Ovary (tissue), 9 donors: ENCODE data around the gene ZNF497. TPM values are rescaled to one million over a fixed set of nuclear protein-coding genes. Genes with fewer than 3 reads are reported as not detected.

ENCODE experiments used
- DNase-seq, 5 donors: peaks; one replicate each; pipeline ENCODE4 v3.0.0-alpha.2; 2019 to 2020
- H3K27ac ChIP-seq, 2 donors: fragments of 200-600 bp; one replicate each; pipeline versions ENCODE4 v1.5.1 to v1.8.0; 2019 to 2022
- H3K27me3 ChIP-seq: fragments of 200-600 bp; one replicate; pipeline ENCODE4 v1.8.0; 2022
- H3K36me3 ChIP-seq: fragments of 200-600 bp; sonication (generic); one replicate; pipeline ENCODE4 v1.5.1; 2019
- H3K4me1 ChIP-seq: one replicate; pipeline ENCODE4 v1.8.1; 2013; ENCODE audit warnings: mild to moderate bottlenecking, moderate library complexity; ENCODE audit not compliant: insufficient read depth
- H3K4me3 ChIP-seq: fragments of 200-600 bp; sonication (generic); one replicate; pipeline ENCODE4 v1.5.1; 2017
- H3K9me3 ChIP-seq, 2 donors: fragments of 200-600 bp in 1 of 2; sonication (generic) in 1 of 2; one replicate each; pipeline versions ENCODE4 v1.5.1 to v1.8.1; 2013 to 2019; ENCODE audit warnings: mild to moderate bottlenecking in 1 of 2, moderate library complexity in 1 of 2
- EP300 ChIP-seq: sonication (generic); formaldehyde crosslinking; IDR thresholded peaks from one replicate; pipeline ENCODE4 v1.6.1; 2017; ENCODE audit warnings: antibody characterized with exemption
- POLR2A ChIP-seq: fragments of 450-650 bp; IDR thresholded peaks from one replicate; pipeline ENCODE4 v1.6.1; 2017; ENCODE audit warnings: antibody characterized with exemption, mild to moderate bottlenecking, moderate library complexity
- WGBS, 3 donors: extraction: QIAGEN DNeasy Blood & Tissue Kit in 1 of 3; methylation state at CpG; one replicate each; pipeline versions ENCODE4 v1.1.5 to v1.1.7; 2013 to 2017; 5-methylcytosine and 5-hydroxymethylcytosine counted together
- intact Hi-C, 4 donors: fragments of 100-400 bp; cut with DNase I; formaldehyde crosslinking; loops; one replicate each; pipeline versions ENCODE4 v1.11.0 to v1.15.1; 2022 to 2023
- polyA plus RNA-seq, 2 donors: library from polyadenylated mRNA; stranded (reverse); fragments of 200-250 nt in 1 of 2; fragments of 350-450 nt in 1 of 2; fragmentation: Illumina TruSeq in 1 of 2; extraction: RNeasy Lipid Tissue Mini Kit (QIAGEN cat#74804) in 1 of 2; gene quantifications; one replicate each; pipeline ENCODE4 v1.2.3, GENCODE V29; 2013 to 2014
- total RNA-seq, 7 donors: library from RNA; depleted of rRNA in 2 of 7; stranded (reverse); fragments of >200 nt in 2 of 7; fragmentation: NEBNext Ultra II Directional in 3 of 7; extraction: Animal tissue kit (Norgen Biotek cat#: 25700) in 3 of 7; gene quantifications; one replicate each; pipeline versions ENCODE4 v1.1.0 to v1.2.4, GENCODE V29; 2016 to 2023
- TF ChIP-seq, protein P1 (sequence below), 3 donors: fragments of 450-650 bp in 2 of 3; fragments of 200-600 bp in 1 of 3; IDR thresholded peaks; one replicate each; pipeline versions ENCODE4 v1.5.1 to v1.8.0; 2016 to 2022; ENCODE audit warnings: antibody characterized with exemption in 3 of 3, mild to moderate bottlenecking in 1 of 3
- donor health status: DM: no; HTN: no; CAD: no; lungs with moderate emphysema.
- donor health status: DM: no; HTN: no; CAD: no.
- donor health status: Bipolar disorder and iron deficiency.
- donor health status: DM: yes; HTN: yes; CAD: no.
- donor health status: DM: no; HTN: no; CAD: no.
- donor health status: DM: yes; HTN: yes; CAD: no.

Gene ZNF497
- total and polyA plus RNA-seq, 9 donors, result 0.30 to 6.5 (median 3.2) TPM

DNA sequence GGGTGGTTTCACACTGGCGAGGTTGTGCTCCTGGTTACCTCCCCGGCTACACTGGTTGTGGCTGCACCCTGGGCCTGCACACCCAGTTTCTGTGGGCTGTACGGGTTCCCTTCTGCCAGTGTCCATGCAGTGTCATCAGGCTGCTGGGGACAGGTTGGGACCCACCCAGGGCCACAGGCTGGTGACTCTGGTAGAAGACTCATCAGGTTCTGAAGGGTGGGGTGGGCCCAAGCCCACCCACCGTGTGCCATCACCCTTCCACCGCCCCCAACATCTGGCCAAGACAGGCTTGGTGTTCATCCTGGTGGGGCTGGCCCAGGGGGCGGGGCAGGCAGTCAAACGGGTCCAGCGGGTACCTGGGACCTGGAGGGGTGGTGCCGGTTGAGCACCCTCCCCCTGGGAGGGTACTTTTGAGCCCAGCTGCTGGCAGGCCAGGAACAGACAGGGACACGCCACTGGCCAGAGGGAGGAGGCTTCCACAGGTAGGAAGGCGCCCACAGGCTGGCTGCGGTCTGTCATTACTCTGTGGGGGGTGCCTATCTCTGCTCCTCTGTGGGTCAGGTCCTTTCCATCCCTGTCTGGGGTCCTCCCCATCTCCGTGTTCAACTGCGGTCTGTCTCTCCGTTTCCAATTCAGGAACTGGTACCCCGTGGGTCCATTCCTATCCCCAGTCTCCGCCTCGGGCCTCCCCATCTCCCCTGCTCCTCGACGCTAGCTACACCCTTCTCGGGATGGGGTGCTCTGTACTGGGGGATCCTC is 32.8 kb upstream of the ZNF497 start, which contains the start of gene RNF225:
Gene RNF225, plus strand, starts transcription at position 437 of the 759 bp plus-strand sequence. CDS start 434 bp downstream, outside the sequence.
- Histone ChIP-seq H3K4me3 (no peak within 1 kb of the TSS), H3K9me3 (no peaks in the 10 kb centered on the region), H3K27ac (no peak within 1 kb of the TSS), H3K36me3 (no peaks in the 10 kb centered on the region), H3K4me1 (peaks cover 7% of the 10 kb centered on the region), H3K27me3 (peaks cover 5% of the 10 kb centered on the region)
- intact Hi-C loops, result no loop called here
- WGBS, 3 donors, result 24 to 27% (median 25%) methylated on average over 21 of the region's 21 CpGs
- DNase-seq, result peak in 1 of 5 donors; percentile 18
- TF ChIP-seq, protein P1, sequence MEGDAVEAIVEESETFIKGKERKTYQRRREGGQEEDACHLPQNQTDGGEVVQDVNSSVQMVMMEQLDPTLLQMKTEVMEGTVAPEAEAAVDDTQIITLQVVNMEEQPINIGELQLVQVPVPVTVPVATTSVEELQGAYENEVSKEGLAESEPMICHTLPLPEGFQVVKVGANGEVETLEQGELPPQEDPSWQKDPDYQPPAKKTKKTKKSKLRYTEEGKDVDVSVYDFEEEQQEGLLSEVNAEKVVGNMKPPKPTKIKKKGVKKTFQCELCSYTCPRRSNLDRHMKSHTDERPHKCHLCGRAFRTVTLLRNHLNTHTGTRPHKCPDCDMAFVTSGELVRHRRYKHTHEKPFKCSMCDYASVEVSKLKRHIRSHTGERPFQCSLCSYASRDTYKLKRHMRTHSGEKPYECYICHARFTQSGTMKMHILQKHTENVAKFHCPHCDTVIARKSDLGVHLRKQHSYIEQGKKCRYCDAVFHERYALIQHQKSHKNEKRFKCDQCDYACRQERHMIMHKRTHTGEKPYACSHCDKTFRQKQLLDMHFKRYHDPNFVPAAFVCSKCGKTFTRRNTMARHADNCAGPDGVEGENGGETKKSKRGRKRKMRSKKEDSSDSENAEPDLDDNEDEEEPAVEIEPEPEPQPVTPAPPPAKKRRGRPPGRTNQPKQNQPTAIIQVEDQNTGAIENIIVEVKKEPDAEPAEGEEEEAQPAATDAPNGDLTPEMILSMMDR (IDR thresholded peaks at IDR 0.05), result no peak
- TF ChIP-seq POLR2A, result no peak
- TF ChIP-seq EP300, result no peak

DNA sequence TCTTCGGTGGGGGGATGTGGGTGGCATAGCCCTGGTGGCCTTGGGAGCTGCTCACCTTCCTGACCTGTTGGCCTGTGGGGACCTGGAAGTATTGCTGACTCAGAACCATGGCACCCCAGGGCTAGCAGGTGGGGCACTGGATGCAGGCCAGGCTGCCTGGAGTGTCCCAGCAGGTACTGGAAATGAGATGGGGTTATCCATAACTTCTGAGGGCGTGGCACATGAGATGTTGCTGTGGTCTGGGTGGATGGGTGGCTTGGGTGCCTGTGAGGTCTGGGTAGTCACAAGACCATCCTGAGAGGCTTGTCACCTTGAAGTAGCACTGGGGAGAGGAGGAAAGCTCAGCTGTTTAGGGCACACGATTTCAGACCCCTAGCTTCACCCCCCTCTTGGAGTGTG is 32.3 kb upstream of the ZNF497 start:
- DNase-seq, result peak in 1 of 5 donors; percentile 28
- Histone ChIP-seq H3K9me3 (no peaks in the 10 kb centered on the region), H3K36me3 (no peaks in the 10 kb centered on the region), H3K27ac (no peak overlapping the region), H3K4me1 (peaks cover 6% of the 10 kb centered on the region), H3K4me3 (no peak overlapping the region), H3K27me3 (peaks cover 5% of the 10 kb centered on the region)
- no peak for TF ChIP-seq EP300
- no peak for TF ChIP-seq POLR2A
- 61 to 66% (median 63%) methylated on average over 3 of the region's 3 CpGs for WGBS, 3 donors
- intact Hi-C loops, result no loop called here

DNA sequence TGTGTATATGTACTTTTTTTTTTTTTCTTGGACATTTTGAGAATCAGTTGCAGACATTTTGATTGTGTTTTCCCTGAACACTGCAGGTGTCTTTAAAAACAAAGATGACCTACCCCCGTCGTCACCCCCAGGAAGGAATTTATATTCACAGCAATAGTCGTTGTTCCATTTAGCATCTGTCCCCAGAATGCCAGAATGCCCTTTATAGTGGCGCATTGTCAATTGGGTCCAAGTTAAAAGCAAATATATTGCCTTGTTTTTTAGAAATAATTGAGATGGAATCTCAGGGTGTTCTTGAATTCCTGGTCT is 31.1 kb upstream of the ZNF497 start:
- Histone ChIP-seq H3K9me3 (no peaks in the 10 kb centered on the region), H3K27ac (no peak overlapping the region), H3K27me3 (peaks cover 5% of the 10 kb centered on the region), H3K36me3 (no peaks in the 10 kb centered on the region), H3K4me1 (peaks cover 6% of the 10 kb centered on the region), H3K4me3 (no peak overlapping the region)
- 81 to 85% (median 82%) methylated on average over 4 of the region's 4 CpGs for WGBS, 3 donors
- TF ChIP-seq, protein P1 (IDR thresholded peaks at IDR 0.05), result no peak
- no peak for TF ChIP-seq EP300
- TF ChIP-seq POLR2A, result no peak
- no peak for DNase-seq
- intact Hi-C loops, result no loop called here

DNA sequence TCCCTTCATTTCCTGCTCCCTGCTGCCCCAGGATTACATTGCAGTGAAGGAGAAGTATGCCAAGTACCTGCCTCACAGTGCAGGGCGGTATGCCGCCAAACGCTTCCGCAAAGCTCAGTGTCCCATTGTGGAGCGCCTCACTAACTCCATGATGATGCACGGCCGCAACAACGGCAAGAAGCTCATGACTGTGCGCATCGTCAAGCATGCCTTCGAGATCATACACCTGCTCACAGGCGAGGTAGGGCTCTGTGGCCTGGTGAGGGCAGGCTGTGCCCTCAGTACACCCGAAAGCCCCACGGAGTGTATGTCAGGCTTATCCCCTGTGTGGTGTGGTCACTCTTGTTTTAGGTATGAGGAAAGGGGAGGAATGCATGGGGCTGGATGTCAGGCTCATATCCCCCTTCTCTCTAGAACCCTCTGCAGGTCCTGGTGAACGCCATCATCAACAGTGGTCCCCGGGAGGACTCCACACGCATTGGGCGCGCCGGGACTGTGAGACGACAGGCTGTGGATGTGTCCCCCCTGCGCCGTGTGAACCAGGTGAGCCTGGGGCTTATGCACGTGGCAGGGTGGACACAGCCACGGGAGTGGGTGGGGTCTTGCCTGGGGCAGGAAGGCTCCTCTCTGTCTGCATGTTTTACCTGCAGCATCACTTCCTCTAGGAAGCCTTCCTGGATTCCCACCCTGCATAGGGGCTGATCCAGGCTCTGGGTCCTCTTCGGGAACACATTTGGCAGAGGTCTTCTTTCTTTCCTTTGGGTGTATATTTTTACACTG is 30.6 kb upstream of the ZNF497 start:
- WGBS, 3 donors, result 87 to 89% (median 88%) methylated on average over 26 of the region's 26 CpGs
- no peaks in the 10 kb centered on the region for H3K36me3 ChIP-seq
- H3K4me1 ChIP-seq, result peaks cover 8% of the 10 kb centered on the region
- no peak overlapping the region for H3K4me3 ChIP-seq
- peaks cover 5% of the 10 kb centered on the region for H3K27me3 ChIP-seq
- no peak overlapping the region for H3K27ac ChIP-seq
- no peak for TF ChIP-seq EP300
- TF ChIP-seq POLR2A, result no peak
- TF ChIP-seq, protein P1 (IDR thresholded peaks at IDR 0.05), result no peak
- intact Hi-C loops, result no loop called here
- H3K9me3 ChIP-seq, result no peaks in the 10 kb centered on the region
- DNase-seq, result no peak

DNA sequence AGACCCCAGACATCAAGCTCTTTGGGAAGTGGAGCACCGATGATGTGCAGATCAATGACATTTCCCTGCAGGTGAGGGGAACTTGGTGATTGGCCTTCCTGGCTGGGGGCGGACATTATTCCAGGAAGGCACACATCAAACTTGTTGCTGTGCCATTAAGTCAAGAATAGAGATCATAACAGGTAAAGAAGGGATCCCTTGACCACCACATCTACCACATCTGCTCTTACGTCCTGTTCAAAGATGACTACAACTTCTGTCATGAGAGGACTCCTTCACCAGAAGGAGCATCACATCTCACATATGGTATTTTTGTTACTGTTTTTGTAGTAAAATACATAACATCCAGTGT is 25.6 kb upstream of the ZNF497 start:
- Histone ChIP-seq H3K4me3 (peak overlapping the region; percentile 82), H3K27me3 (no peaks in the 10 kb centered on the region), H3K27ac (no peak overlapping the region), H3K4me1 (peaks cover 20% of the 10 kb centered on the region), H3K9me3 (no peaks in the 10 kb centered on the region), H3K36me3 (no peaks in the 10 kb centered on the region)
- intact Hi-C loops, result no loop called here
- TF ChIP-seq POLR2A, result no peak
- no peak for TF ChIP-seq EP300
- TF ChIP-seq, protein P1 (IDR thresholded peaks at IDR 0.05), result no peak
- 77 to 81% (median 80%) methylated on average over 3 of the region's 3 CpGs for WGBS, 3 donors
- no peak for DNase-seq
